GM23338 (cell line): ENCODE data around the gene FKBP1B. TPM values are rescaled to one million over a fixed set of nuclear protein-coding genes. Genes with fewer than 3 reads are reported as not detected.

Experiments
- ATAC-seq: fragments of 200-7000 bp; cut with Tn5 transposase; 3 replicates; pipeline ENCODE4 v1.9.1; 2020
- DNase-seq: peaks from one replicate; pipeline ENCODE4 v3.0.0-alpha.2; 2015; ENCODE audit warnings: low spot score
- H2AFZ ChIP-seq: fragments of 200-600 bp; sonication (generic); 2 replicates; pipeline ENCODE4 v1.8.0; 2016; ENCODE audit warnings: antibody characterized with exemption, mild to moderate bottlenecking, moderate library complexity
- H3F3A ChIP-seq: fragments of 200-600 bp; sonication (generic); replicated peaks from 2 replicates; pipeline ENCODE4 v1.8.0; 2017; ENCODE audit warnings: antibody characterized with exemption, mixed run types, low read depth
- H3K27ac ChIP-seq: fragments of 200-600 bp; sonication (generic); 2 replicates; pipeline ENCODE4 v1.6.1; 2016; ENCODE audit warnings: low read depth
- H3K27me3 ChIP-seq: fragments of 200-600 bp; sonication (generic); 2 replicates; pipeline ENCODE4 v1.8.0; 2016; ENCODE audit warnings: mild to moderate bottlenecking, mixed run types, moderate library complexity; ENCODE audit not compliant: insufficient read depth
- H3K36me3 ChIP-seq: fragments of 200-600 bp; sonication (generic); 2 replicates; pipeline ENCODE4 v1.8.0; 2016; ENCODE audit warnings: mild to moderate bottlenecking; ENCODE audit not compliant: insufficient read depth
- H3K4me1 ChIP-seq: fragments of 200-600 bp; sonication (generic); 2 replicates; pipeline ENCODE4 v1.8.0; 2016; ENCODE audit warnings: mild to moderate bottlenecking, moderate library complexity; ENCODE audit not compliant: insufficient read depth
- H3K4me2 ChIP-seq: fragments of 200-600 bp; sonication (generic); 2 replicates; pipeline ENCODE4 v1.7.1; 2017; ENCODE audit warnings: mixed run types
- H3K4me3 ChIP-seq: fragments of 200-600 bp; sonication (generic); 2 replicates; pipeline ENCODE4 v1.6.1; 2016; ENCODE audit warnings: mixed run types
- H3K79me2 ChIP-seq: fragments of 200-600 bp; sonication (generic); replicated peaks from 2 replicates; pipeline ENCODE4 v1.8.0; 2017; ENCODE audit warnings: mild to moderate bottlenecking; ENCODE audit not compliant: insufficient read depth
- H3K9me2 ChIP-seq: fragments of 200-600 bp; sonication (generic); 2 replicates; pipeline ENCODE4 v1.8.0; 2017; ENCODE audit not compliant: insufficient read depth
- H4K20me1 ChIP-seq: fragments of 200-600 bp; sonication (generic); replicated peaks from 2 replicates; pipeline ENCODE4 v1.8.0; 2017; ENCODE audit warnings: mild to moderate bottlenecking; ENCODE audit not compliant: insufficient read depth
- H3K27ac Mint-ChIP-seq: 2 replicates; pipeline ENCODE4 v1.8.0; 2020; ENCODE audit warnings: inconsistent platforms, mild to moderate bottlenecking, moderate library complexity, mixed read lengths
- H3K27me3 Mint-ChIP-seq: 3 replicates; pipeline ENCODE4 v1.8.0; 2022; ENCODE audit warnings: low read depth, mild to moderate bottlenecking, moderate library complexity, mixed read lengths, inconsistent platforms; ENCODE audit not compliant: insufficient read depth, poor library complexity
- H3K36me3 Mint-ChIP-seq: 3 replicates; pipeline ENCODE4 v1.8.0; 2021; ENCODE audit warnings: low read depth, mild to moderate bottlenecking, inconsistent platforms, moderate library complexity, mixed read lengths
- H3K4me1 Mint-ChIP-seq: 3 replicates; pipeline ENCODE4 v1.8.0; 2020; ENCODE audit warnings: mild to moderate bottlenecking, inconsistent platforms, mixed read lengths
- H3K4me3 Mint-ChIP-seq: 3 replicates; pipeline ENCODE4 v1.8.0; 2021; ENCODE audit warnings: moderate library complexity, mild to moderate bottlenecking, inconsistent platforms, mixed read lengths
- H3K9me3 Mint-ChIP-seq: 3 replicates; pipeline ENCODE4 v1.8.0; 2020; ENCODE audit warnings: moderate library complexity, mild to moderate bottlenecking, inconsistent platforms, mixed read lengths
- EZH2 ChIP-seq: fragments of 200-600 bp; sonication (generic); IDR thresholded peaks from one replicate; pipeline ENCODE4 v1.8.0; 2017; ENCODE audit warnings: antibody characterized with exemption, mild to moderate bottlenecking, low read depth; ENCODE audit not compliant: unreplicated experiment
- NANOG ChIP-seq: IDR thresholded peaks from 2 replicates; pipeline ENCODE4 v1.6.1; 2016; ENCODE audit warnings: antibody characterized with exemption, borderline replicate concordance
- POLR2AphosphoS5 ChIP-seq: IDR thresholded peaks from 2 replicates; pipeline ENCODE4 v1.6.1; 2016; ENCODE audit warnings: antibody characterized with exemption, low read depth
- ZNF114 ChIP-seq: fragments of 250-450 bp; sonication (Bioruptor Pico); IDR thresholded peaks from 2 replicates; pipeline ENCODE4 v1.5.0; 2020; ENCODE audit warnings: mild to moderate bottlenecking, moderate library complexity
- polyA plus RNA-seq: library from polyadenylated mRNA; unstranded; fragments of >200 nt; fragmentation: Nextera tagmentation; extraction: Ambion mirVana; gene quantifications from 2 replicates; pipeline ENCODE4 v1.2.1, GENCODE V29; 2016
- total RNA-seq: library from RNA; depleted of rRNA; stranded (reverse); fragments of >200 nt; shearing (Covaris generic); gene quantifications from 2 replicates; pipeline ENCODE4 v1.2.3, GENCODE V29; 2014
- TF ChIP-seq, protein P1 (sequence below): fragments of 250-450 bp; sonication (Bioruptor Pico); IDR thresholded peaks from 2 replicates; pipeline ENCODE4 v1.5.0; 2020; ENCODE audit warnings: mild to moderate bottlenecking, moderate library complexity
- TF ChIP-seq, protein P2 (sequence below), 2 experiments: fragments of 200-600 bp in 1 of 2; sonication (generic) in 1 of 2; conservative IDR thresholded peaks; 2 replicates each; pipeline versions ENCODE4 v1.5.1 to v1.6.1; 2016 to 2017; ENCODE audit warnings: antibody characterized with exemption in 2 of 2, low read depth in 2 of 2, mild to moderate bottlenecking in 2 of 2, moderate library complexity in 1 of 2

Gene FKBP1B
- total and polyA plus RNA-seq, 2 experiments from 2014 or later: 48.2 to 77.1 TPM

DNA sequence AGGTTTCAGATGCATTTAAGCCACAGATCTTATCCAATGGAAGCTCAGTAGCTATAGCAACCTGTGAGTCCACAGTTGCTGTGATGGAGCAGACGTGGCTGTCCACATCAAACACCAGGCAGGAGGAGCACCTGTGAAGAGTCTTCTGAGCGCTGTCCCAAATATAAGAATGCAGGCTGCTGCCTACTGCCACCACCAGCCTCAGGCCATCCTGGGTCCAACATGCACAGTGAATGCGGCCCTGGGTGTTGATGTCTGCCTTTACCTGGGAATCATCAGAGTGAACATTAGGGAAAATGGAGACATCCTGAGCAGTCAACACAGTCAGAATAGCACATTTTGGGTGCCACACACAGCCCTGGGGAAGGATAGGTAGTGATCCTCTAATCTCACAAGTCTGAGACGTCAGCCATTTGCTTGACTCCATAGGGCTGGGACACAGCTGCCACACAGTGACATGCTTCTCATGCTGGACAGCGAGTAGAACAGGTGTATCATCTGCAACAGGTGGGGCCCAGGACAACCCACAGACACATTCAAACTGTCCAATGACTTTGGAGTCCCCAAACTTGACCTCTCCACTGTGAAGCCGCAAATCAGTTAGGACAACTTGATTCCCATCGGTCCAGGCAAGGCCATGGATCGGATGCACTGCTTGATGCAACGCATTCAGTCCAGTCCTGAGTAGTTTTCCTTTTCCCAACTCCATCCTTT is 10.6 kb upstream of the FKBP1B start (continued):
- TF ChIP-seq, protein P1, sequence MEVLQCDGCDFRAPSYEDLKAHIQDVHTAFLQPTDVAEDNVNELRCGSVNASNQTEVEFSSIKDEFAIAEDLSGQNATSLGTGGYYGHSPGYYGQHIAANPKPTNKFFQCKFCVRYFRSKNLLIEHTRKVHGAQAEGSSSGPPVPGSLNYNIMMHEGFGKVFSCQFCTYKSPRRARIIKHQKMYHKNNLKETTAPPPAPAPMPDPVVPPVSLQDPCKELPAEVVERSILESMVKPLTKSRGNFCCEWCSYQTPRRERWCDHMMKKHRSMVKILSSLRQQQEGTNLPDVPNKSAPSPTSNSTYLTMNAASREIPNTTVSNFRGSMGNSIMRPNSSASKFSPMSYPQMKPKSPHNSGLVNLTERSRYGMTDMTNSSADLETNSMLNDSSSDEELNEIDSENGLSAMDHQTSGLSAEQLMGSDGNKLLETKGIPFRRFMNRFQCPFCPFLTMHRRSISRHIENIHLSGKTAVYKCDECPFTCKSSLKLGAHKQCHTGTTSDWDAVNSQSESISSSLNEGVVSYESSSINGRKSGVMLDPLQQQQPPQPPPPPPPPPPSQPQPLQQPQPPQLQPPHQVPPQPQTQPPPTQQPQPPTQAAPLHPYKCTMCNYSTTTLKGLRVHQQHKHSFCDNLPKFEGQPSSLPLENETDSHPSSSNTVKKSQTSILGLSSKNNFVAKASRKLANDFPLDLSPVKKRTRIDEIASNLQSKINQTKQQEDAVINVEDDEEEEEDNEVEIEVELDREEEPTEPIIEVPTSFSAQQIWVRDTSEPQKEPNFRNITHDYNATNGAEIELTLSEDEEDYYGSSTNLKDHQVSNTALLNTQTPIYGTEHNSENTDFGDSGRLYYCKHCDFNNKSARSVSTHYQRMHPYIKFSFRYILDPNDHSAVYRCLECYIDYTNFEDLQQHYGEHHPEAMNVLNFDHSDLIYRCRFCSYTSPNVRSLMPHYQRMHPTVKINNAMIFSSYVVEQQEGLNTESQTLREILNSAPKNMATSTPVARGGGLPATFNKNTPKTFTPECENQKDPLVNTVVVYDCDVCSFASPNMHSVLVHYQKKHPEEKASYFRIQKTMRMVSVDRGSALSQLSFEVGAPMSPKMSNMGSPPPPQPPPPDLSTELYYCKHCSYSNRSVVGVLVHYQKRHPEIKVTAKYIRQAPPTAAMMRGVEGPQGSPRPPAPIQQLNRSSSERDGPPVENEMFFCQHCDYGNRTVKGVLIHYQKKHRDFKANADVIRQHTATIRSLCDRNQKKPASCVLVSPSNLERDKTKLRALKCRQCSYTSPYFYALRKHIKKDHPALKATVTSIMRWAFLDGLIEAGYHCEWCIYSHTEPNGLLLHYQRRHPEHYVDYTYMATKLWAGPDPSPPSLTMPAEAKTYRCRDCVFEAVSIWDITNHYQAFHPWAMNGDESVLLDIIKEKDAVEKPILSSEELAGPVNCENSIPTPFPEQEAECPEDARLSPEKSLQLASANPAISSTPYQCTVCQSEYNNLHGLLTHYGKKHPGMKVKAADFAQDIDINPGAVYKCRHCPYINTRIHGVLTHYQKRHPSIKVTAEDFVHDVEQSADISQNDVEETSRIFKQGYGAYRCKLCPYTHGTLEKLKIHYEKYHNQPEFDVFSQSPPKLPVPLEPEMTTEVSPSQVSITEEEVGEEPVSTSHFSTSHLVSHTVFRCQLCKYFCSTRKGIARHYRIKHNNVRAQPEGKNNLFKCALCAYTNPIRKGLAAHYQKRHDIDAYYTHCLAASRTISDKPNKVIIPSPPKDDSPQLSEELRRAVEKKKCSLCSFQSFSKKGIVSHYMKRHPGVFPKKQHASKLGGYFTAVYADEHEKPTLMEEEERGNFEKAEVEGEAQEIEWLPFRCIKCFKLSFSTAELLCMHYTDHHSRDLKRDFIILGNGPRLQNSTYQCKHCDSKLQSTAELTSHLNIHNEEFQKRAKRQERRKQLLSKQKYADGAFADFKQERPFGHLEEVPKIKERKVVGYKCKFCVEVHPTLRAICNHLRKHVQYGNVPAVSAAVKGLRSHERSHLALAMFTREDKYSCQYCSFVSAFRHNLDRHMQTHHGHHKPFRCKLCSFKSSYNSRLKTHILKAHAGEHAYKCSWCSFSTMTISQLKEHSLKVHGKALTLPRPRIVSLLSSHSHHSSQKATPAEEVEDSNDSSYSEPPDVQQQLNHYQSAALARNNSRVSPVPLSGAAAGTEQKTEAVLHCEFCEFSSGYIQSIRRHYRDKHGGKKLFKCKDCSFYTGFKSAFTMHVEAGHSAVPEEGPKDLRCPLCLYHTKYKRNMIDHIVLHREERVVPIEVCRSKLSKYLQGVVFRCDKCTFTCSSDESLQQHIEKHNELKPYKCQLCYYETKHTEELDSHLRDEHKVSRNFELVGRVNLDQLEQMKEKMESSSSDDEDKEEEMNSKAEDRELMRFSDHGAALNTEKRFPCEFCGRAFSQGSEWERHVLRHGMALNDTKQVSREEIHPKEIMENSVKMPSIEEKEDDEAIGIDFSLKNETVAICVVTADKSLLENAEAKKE (CRISPR knock-in tag): no peak
- TF ChIP-seq NANOG (no peak), ZNF114 (no peak), EZH2 (no peak)

DNA sequence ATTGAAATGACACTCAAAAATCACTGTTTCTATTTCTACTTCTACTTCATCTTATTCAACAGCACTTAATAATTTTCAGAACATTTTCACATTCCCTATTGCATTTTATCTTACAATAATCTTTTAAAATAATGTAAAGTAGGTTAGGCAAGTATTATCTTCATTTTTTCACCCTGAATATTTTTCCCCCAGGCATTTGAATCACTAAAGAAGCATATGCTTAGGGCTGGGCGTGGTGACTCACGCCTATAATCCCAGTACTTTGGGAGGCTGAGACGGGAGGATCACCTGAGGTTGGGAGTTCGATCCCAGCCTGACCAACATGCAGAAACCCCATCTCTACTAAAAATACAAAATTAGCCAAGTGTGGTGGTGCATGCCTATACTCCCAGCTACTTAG is 9.0 kb upstream of the FKBP1B start:
- Mint-ChIP-seq H3K36me3 (peaks cover 35% of the 10 kb centered on the region), H3K4me3 (no peak overlapping the region), H3K4me1 (peaks cover 3% of the 10 kb centered on the region; the same call in 2 of the 3 replicates), H3K9me3 (no peaks in the 10 kb centered on the region), H3K27ac (no peak overlapping the region), H3K27me3 (peaks cover 2% of the 10 kb centered on the region)
- ATAC-seq (no peak), DNase-seq (no peak)
- no peaks in the 10 kb centered on the region for H3F3A ChIP-seq
- no peak overlapping the region for H2AFZ ChIP-seq
- H3K27ac ChIP-seq: no peak overlapping the region
- peaks cover 29% of the 10 kb centered on the region for H3K36me3 ChIP-seq
- H3K4me3 ChIP-seq: no peak overlapping the region
- H3K9me2 ChIP-seq: no peaks in the 10 kb centered on the region
- H3K4me2 ChIP-seq: no peak overlapping the region
- 0 out of 2 replicates have a peak, but pooled peaks cover 3% of the 10 kb centered on the region for H3K4me1 ChIP-seq
- H4K20me1 ChIP-seq: peaks cover 18% of the 10 kb centered on the region
- H3K79me2 ChIP-seq: peaks cover 95% of the 10 kb centered on the region
- H3K27me3 ChIP-seq: no peaks in the 10 kb centered on the region
- TF ChIP-seq, protein P1 (CRISPR knock-in tag): no peak
- TF ChIP-seq, protein P2, sequence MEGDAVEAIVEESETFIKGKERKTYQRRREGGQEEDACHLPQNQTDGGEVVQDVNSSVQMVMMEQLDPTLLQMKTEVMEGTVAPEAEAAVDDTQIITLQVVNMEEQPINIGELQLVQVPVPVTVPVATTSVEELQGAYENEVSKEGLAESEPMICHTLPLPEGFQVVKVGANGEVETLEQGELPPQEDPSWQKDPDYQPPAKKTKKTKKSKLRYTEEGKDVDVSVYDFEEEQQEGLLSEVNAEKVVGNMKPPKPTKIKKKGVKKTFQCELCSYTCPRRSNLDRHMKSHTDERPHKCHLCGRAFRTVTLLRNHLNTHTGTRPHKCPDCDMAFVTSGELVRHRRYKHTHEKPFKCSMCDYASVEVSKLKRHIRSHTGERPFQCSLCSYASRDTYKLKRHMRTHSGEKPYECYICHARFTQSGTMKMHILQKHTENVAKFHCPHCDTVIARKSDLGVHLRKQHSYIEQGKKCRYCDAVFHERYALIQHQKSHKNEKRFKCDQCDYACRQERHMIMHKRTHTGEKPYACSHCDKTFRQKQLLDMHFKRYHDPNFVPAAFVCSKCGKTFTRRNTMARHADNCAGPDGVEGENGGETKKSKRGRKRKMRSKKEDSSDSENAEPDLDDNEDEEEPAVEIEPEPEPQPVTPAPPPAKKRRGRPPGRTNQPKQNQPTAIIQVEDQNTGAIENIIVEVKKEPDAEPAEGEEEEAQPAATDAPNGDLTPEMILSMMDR (conservative IDR thresholded peaks at IDR 0.05; ENCODE audit: low read depth in 2 of 2): no peak
- no peak for TF ChIP-seq ZNF114
- no peak for TF ChIP-seq POLR2AphosphoS5
- no peak for TF ChIP-seq NANOG
- TF ChIP-seq EZH2: no peak
